ENCODE data around the gene FBXO24.

DNA sequence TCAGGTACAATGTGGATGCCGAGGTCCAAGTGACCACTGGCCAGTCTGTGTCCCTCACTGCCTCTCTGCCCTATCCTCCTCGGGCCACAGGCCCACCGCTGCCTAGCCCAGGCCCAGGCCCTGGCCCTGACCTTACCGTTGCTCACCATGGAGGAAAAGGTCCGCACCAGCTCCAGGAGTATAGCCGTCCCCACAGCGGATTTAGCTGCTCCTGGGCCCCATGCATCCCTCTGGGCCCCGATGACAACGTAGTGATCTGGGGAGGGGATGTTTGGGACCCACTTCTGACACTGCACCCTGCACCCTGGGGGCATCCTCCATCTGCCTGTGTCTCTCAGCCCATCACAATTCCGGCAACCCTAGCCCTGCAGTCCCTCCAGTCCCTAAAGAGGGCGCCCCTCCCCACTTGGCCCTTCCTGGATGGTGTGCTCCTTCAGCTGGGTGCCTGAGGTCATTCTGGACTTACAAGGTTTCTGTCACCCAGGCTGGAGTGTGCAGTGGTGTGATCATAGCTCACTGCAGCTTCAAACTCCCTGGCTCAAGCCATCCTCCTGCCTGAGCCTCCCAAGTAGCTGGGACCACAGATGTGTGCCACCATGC, 43.1 kb downstream of the FBXO24 start:
- TF ChIP-seq, protein P1, sequence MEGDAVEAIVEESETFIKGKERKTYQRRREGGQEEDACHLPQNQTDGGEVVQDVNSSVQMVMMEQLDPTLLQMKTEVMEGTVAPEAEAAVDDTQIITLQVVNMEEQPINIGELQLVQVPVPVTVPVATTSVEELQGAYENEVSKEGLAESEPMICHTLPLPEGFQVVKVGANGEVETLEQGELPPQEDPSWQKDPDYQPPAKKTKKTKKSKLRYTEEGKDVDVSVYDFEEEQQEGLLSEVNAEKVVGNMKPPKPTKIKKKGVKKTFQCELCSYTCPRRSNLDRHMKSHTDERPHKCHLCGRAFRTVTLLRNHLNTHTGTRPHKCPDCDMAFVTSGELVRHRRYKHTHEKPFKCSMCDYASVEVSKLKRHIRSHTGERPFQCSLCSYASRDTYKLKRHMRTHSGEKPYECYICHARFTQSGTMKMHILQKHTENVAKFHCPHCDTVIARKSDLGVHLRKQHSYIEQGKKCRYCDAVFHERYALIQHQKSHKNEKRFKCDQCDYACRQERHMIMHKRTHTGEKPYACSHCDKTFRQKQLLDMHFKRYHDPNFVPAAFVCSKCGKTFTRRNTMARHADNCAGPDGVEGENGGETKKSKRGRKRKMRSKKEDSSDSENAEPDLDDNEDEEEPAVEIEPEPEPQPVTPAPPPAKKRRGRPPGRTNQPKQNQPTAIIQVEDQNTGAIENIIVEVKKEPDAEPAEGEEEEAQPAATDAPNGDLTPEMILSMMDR (IDR thresholded peaks at IDR 0.05): peak in 1 of 12 donors; percentile 11
- TF ChIP-seq POLR2A (IDR thresholded peaks at IDR 0.05): no peak

Measured in heart left ventricle (tissue), 13 donors.